ENCODE results near the gene PTPRJ. TPM values are rescaled to one million over a fixed set of nuclear protein-coding genes. Genes with fewer than 3 reads are reported as not detected.

Gene PTPRJ
- total RNA-seq, 1 donor from 2014 or later: 24.0 TPM

- DNase-seq (ENCODE audit: low spot score): no peak
Measured at GRCh38 chr11:47994417-47994816, 14.1 kb downstream of the PTPRJ start.

GRCh38 chr11:47995360-47995769, 15.0 kb downstream of the PTPRJ start:
- DNase-seq (ENCODE audit: low spot score): no peak

GRCh38 chr11:47997063-47998053, 17.0 kb downstream of the PTPRJ start:
- no peak for DNase-seq (ENCODE audit: low spot score)

- no peak for DNase-seq (ENCODE audit: low spot score)
Measured at GRCh38 chr11:47998345-47998732, 18.0 kb downstream of the PTPRJ start.

- no peak for DNase-seq (ENCODE audit: low spot score)
Measured at GRCh38 chr11:47998733-47999359, 18.5 kb downstream of the PTPRJ start.

- no peak for DNase-seq (ENCODE audit: low spot score)
Measured at GRCh38 chr11:48000432-48000831, 20.1 kb downstream of the PTPRJ start.

GRCh38 chr11:48001438-48002021, 21.2 kb downstream of the PTPRJ start:
- no peak for DNase-seq (ENCODE audit: low spot score)

- no peak for DNase-seq (ENCODE audit: low spot score)
Measured at GRCh38 chr11:48002561-48002960, 22.2 kb downstream of the PTPRJ start.

GRCh38 chr11:48003926-48004325, 23.6 kb downstream of the PTPRJ start:
- no peak for DNase-seq (ENCODE audit: low spot score)

- DNase-seq (ENCODE audit: low spot score): no peak
Measured at GRCh38 chr11:48004456-48004855, 24.1 kb downstream of the PTPRJ start.

- no peak for DNase-seq (ENCODE audit: low spot score)
Measured at GRCh38 chr11:48005136-48005535, 24.8 kb downstream of the PTPRJ start.

GRCh38 chr11:48005831-48006270, 25.5 kb downstream of the PTPRJ start:
- DNase-seq (ENCODE audit: low spot score): no peak

- DNase-seq (ENCODE audit: low spot score): no peak
Measured at GRCh38 chr11:48006301-48006992, 26.1 kb downstream of the PTPRJ start.

- no peak for DNase-seq (ENCODE audit: low spot score)
Measured at GRCh38 chr11:48007677-48008076, 27.3 kb downstream of the PTPRJ start.

GRCh38 chr11:48008951-48009270, 28.6 kb downstream of the PTPRJ start:
- DNase-seq (ENCODE audit: low spot score): no peak

- no peak for DNase-seq (ENCODE audit: low spot score)
Measured at GRCh38 chr11:48011102-48011797, 30.9 kb downstream of the PTPRJ start.

GRCh38 chr11:48011798-48012391, 31.5 kb downstream of the PTPRJ start:
- DNase-seq (ENCODE audit: low spot score): no peak

- no peak for DNase-seq (ENCODE audit: low spot score)
Measured at GRCh38 chr11:48013269-48013901, 33.0 kb downstream of the PTPRJ start.

- DNase-seq (ENCODE audit: low spot score): no peak
Measured at GRCh38 chr11:48014917-48015316, 34.6 kb downstream of the PTPRJ start.
